Testis (tissue), 3 donors: ENCODE results near the gene ARHGAP26. TPM values are rescaled to one million over a fixed set of nuclear protein-coding genes. Genes with fewer than 3 reads are reported as not detected.
"Not testable (repeated sequence)": the region's sequence is repeated elsewhere in the genome, so short reads cannot be mapped to it uniquely, and the experiment has no call there.

Experiments
- DNase-seq: peaks from one replicate; pipeline ENCODE4 v3.0.0-alpha.2; 2019
- H3K27ac ChIP-seq, 2 donors: fragments of 200-600 bp; sonication (generic); one replicate each; pipeline ENCODE4 v1.5.1; 2019
- H3K27me3 ChIP-seq: fragments of 200-600 bp; sonication (generic); one replicate; pipeline ENCODE4 v1.5.1; 2019
- H3K36me3 ChIP-seq: fragments of 200-600 bp; sonication (generic); one replicate; pipeline ENCODE4 v1.5.1; 2017; ENCODE audit warnings: low read depth; ENCODE audit errors: missing control alignments
- H3K4me1 ChIP-seq: fragments of 200-600 bp; sonication (generic); one replicate; pipeline ENCODE4 v1.5.1; 2019
- H3K4me3 ChIP-seq, 2 donors: fragments of 200-600 bp; sonication (generic); one replicate each; pipeline ENCODE4 v1.5.1; 2017 to 2019
- H3K9me3 ChIP-seq: fragments of 200-600 bp; sonication (generic); one replicate; pipeline ENCODE4 v1.5.1; 2017
- POLR2A ChIP-seq: fragments of 450-650 bp; IDR thresholded peaks from one replicate; pipeline ENCODE4 v1.6.1; 2017; ENCODE audit warnings: antibody characterized with exemption, mild to moderate bottlenecking, moderate library complexity
- WGBS, 2 donors: methylation state at CpG; one replicate each; pipeline ENCODE4 v1.1.5; 2018; 5-methylcytosine and 5-hydroxymethylcytosine counted together
- intact Hi-C: fragments of 100-400 bp; cut with DNase I; formaldehyde crosslinking; loops from one replicate; pipeline ENCODE4 v1.15.1; 2023; ENCODE audit warnings: low total_unique reads
- polyA plus RNA-seq: library from polyadenylated mRNA; stranded (reverse); fragments of 350-450 nt; fragmentation: Illumina TruSeq; extraction: RNeasy Lipid Tissue Mini Kit (QIAGEN cat#74804); gene quantifications from one replicate; pipeline ENCODE4 v1.2.3, GENCODE V29; 2014; ENCODE audit warnings: low read depth, low replicate concordance; ENCODE audit not compliant: insufficient read depth
- total RNA-seq, 2 donors: library from RNA; depleted of rRNA; stranded (reverse); fragments of >200 nt; gene quantifications; one replicate each; pipeline ENCODE4 v1.2.3, GENCODE V29; 2016
- TF ChIP-seq, protein P1 (sequence below), 3 experiments: fragments of 450-650 bp in 2 of 3; fragments of 200-600 bp in 1 of 3; sonication (generic) in 1 of 3; IDR thresholded peaks; one replicate each; pipeline ENCODE4 v1.5.1; 2016 to 2019; ENCODE audit warnings: antibody characterized with exemption in 3 of 3, mild to moderate bottlenecking in 2 of 3, moderate library complexity in 1 of 3

ARHGAP26 gene
- total and polyA plus RNA-seq, 3 donors from 2014 or later, result 33.8 to 98.7 (median 95.7) TPM

DNA sequence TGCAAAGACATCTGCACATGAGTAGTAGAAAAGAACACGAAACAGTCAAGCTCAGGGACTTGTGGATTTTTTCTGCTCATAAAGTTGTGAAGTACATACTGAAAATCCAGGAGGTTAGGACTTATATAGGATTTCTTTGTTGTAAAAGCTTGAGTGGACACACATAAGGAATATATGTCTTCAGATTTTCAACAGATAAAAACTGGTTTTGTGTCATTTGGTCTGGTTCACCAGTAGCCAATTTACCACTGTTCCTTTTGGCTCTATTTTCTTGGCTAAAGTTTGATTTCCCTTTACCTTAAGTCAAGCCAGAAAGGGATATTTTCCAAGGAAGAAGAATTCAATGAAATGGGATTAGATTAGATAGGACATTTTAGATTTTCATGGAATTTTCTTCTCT, 429.0 kb downstream of the ARHGAP26 start:
- intact Hi-C loops, result no loop called here
- no peaks in the 10 kb centered on the region for H3K4me1 ChIP-seq
- no peaks in the 10 kb centered on the region for H3K27me3 ChIP-seq
- no peak overlapping the region for H3K27ac ChIP-seq
- no peak for DNase-seq
- no peak overlapping the region for H3K4me3 ChIP-seq
- WGBS, 2 donors, result 93 to 98% methylated on average over 1 of the region's 1 CpG
- TF ChIP-seq, protein P1, sequence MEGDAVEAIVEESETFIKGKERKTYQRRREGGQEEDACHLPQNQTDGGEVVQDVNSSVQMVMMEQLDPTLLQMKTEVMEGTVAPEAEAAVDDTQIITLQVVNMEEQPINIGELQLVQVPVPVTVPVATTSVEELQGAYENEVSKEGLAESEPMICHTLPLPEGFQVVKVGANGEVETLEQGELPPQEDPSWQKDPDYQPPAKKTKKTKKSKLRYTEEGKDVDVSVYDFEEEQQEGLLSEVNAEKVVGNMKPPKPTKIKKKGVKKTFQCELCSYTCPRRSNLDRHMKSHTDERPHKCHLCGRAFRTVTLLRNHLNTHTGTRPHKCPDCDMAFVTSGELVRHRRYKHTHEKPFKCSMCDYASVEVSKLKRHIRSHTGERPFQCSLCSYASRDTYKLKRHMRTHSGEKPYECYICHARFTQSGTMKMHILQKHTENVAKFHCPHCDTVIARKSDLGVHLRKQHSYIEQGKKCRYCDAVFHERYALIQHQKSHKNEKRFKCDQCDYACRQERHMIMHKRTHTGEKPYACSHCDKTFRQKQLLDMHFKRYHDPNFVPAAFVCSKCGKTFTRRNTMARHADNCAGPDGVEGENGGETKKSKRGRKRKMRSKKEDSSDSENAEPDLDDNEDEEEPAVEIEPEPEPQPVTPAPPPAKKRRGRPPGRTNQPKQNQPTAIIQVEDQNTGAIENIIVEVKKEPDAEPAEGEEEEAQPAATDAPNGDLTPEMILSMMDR (IDR thresholded peaks at IDR 0.05), result no peak
- no peak for TF ChIP-seq POLR2A
- no peaks in the 10 kb centered on the region for H3K36me3 ChIP-seq
- H3K9me3 ChIP-seq, result no peaks in the 10 kb centered on the region

DNA sequence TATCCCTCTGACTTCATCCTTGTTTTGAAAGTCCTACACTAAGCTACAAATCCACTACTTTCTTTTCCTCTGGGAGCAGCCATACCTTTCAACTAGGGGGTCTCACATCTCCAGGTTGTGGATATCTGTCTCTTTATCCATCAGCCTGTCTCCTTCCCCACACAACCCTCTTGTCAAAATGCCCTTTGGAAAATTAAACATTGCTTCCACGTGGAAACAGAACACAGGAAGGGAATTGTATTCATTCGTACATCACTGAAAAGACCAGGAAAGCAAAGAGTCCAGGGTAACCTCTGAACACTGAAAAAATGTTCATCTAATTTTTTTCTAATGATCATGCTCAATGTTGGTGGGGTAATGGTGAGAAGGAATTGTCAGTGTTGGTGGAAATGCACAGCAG, 429.7 kb downstream of the ARHGAP26 start:
- H3K4me3 ChIP-seq, result no peak overlapping the region
- H3K9me3 ChIP-seq, result no peaks in the 10 kb centered on the region
- 79 to 89% methylated on average over 2 of the region's 2 CpGs for WGBS, 2 donors
- DNase-seq, result no peak
- TF ChIP-seq, protein P1 (IDR thresholded peaks at IDR 0.05), result no peak
- TF ChIP-seq POLR2A, result no peak
- H3K36me3 ChIP-seq, result no peaks in the 10 kb centered on the region
- H3K27me3 ChIP-seq, result no peaks in the 10 kb centered on the region
- intact Hi-C loops, result no loop called here
- H3K27ac ChIP-seq, result no peak overlapping the region
- H3K4me1 ChIP-seq, result no peaks in the 10 kb centered on the region

DNA sequence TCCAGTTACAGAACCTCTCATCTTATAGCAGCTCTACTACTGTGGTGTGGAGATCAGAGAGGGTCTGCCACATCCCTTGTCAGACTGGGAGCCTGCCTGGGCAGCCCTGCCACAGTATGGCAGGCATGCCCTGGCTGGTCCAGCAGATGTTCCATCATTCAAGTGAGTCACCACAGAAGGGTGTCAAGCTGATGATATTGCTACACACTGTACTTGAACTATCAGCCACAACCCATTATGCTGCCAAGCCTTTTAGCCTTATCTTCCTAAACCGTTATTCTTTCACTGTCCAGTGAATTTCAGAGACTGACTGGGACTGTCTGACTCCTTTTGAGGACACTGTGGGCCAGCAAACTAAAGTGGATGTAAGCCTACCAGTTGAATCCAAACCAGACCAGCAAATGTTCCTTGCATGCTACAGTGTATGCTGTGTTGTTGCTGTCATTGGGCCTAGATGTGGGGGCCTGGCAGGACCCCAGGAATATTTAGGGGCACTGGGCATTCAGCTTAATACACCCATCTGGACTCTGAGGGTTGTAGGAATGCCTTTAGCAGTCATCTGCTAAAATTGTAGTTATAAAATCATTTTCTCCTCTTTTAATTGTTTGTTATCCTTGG, 430.7 kb downstream of the ARHGAP26 start:
- no peak for TF ChIP-seq POLR2A
- TF ChIP-seq, protein P1 (IDR thresholded peaks at IDR 0.05), result no peak
- 21 to 30% methylated on average over 1 of the region's 1 CpG for WGBS, 2 donors

DNA sequence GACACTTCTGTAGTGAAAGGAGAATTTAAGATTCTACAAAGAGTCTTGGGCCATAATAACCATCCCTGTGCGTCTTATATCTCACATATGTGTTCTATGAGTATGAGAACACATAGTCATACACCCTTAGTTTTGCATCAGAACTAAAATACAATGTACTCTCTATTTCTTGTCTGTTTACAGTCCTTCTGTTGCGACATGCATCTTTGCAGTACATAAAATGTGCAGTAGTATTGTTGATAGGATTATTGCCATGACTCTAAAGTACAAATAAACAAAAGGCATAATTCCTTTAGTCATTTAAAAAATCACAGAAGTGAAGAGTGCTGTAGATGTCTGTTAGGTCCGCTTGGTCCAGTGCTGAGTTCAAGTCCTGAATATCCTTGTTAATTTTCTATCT, 431.4 kb downstream of the ARHGAP26 start:
- Histone ChIP-seq H3K27ac (no peak overlapping the region), H3K9me3 (no peaks in the 10 kb centered on the region), H3K36me3 (no peaks in the 10 kb centered on the region), H3K4me3 (no peak overlapping the region), H3K4me1 (no peaks in the 10 kb centered on the region), H3K27me3 (no peaks in the 10 kb centered on the region)
- 80 to 82% methylated on average over 3 of the region's 3 CpGs for WGBS, 2 donors
- TF ChIP-seq POLR2A, result no peak
- TF ChIP-seq, protein P1 (IDR thresholded peaks at IDR 0.05), result no peak
- DNase-seq, result no peak
- intact Hi-C loops, result no loop called here

More for the DNA sequence above, 430.7 kb downstream of the ARHGAP26 start:
- Histone ChIP-seq H3K36me3 (no peaks in the 10 kb centered on the region), H3K4me1 (no peaks in the 10 kb centered on the region), H3K4me3 (no peak overlapping the region), H3K27me3 (no peaks in the 10 kb centered on the region), H3K27ac (no peak overlapping the region), H3K9me3 (no peaks in the 10 kb centered on the region)
- intact Hi-C loops, result no loop called here
- no peak for DNase-seq

DNA sequence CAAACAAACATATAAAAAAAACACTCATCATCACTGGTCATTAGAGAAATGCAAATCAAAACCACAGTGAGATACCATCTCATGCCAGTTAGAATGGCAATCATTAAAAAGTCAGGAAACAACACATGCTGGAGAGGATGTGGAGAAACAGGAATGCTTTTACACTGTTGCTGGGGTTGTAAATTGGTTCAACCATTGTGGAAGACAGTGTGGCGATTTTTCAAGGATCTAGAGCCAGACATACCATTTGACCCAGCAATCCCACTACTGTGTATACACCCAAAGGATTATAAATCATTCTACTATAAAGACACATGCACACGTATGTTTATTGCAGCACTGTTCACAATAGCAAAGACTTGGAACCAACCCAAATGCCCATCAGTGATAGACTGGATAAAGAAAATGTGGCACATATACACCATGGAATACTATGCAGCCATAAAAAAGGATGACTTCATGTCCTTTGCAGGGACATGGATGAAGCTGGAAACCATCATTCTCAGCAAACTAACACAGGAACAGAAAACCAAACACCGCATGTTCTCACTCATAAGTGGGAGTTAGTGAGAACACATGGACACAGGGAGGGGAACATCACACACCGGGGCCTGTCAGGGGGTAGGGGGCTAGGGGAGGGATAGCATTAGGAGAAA, 433.3 kb downstream of the ARHGAP26 start:
- H3K36me3 ChIP-seq, H3K27me3 ChIP-seq, DNase-seq, H3K27ac ChIP-seq, H3K4me1 ChIP-seq, H3K9me3 ChIP-seq, H3K4me3 ChIP-seq, intact Hi-C loops: not testable (repeated sequence)
- 92 to 98% methylated on average over 4 of the region's 4 CpGs for WGBS, 2 donors
